Right lobe of liver (tissue), 6 donors: ENCODE results near the gene GMNN. TPM values are rescaled to one million over a fixed set of nuclear protein-coding genes. Genes with fewer than 3 reads are reported as not detected.

Experiments used
- ATAC-seq, 4 donors: fragments of 200-7000 bp; cut with Tn5 transposase; one replicate each; pipeline ENCODE4 v1.9.1; 2020; ENCODE audit warnings: mild to moderate bottlenecking in 4 of 4, moderate library complexity in 4 of 4
- DNase-seq, 3 donors: peaks; one replicate each; pipeline ENCODE4 v3.0.0-alpha.2; 2020
- H3K27ac ChIP-seq, 3 donors: fragments of 200-600 bp; one replicate each; pipeline ENCODE4 v1.8.0; 2022
- H3K27me3 ChIP-seq, 2 donors: fragments of 200-600 bp; one replicate each; pipeline ENCODE4 v1.8.0; 2022
- H3K36me3 ChIP-seq, 4 donors: fragments of 200-600 bp; sonication (generic) in 1 of 4; one replicate each; pipeline versions ENCODE4 v1.5.1 to v1.8.0; 2017 to 2022; ENCODE audit warnings: control low read depth in 1 of 4
- H3K4me1 ChIP-seq, 4 donors: fragments of 200-600 bp; sonication (generic) in 1 of 4; one replicate each; pipeline versions ENCODE4 v1.5.1 to v1.8.0; 2017 to 2022; ENCODE audit warnings: control low read depth in 1 of 4
- H3K4me3 ChIP-seq, 3 donors: fragments of 200-600 bp; one replicate each; pipeline ENCODE4 v1.8.0; 2022
- H3K9me3 ChIP-seq, 4 donors: fragments of 200-600 bp; sonication (generic) in 1 of 4; one replicate each; pipeline versions ENCODE4 v1.5.1 to v1.8.0; 2017 to 2022; ENCODE audit warnings: control low read depth in 1 of 4
- CTCF ChIP-seq, 4 donors: fragments of 200-600 bp in 3 of 4; fragments of 450-650 bp in 1 of 4; IDR thresholded peaks; one replicate each; pipeline versions ENCODE4 v1.5.1 to v1.8.0; 2016 to 2022; ENCODE audit warnings: antibody characterized with exemption in 4 of 4, mild to moderate bottlenecking in 2 of 4
- POLR2A ChIP-seq: fragments of 450-650 bp; IDR thresholded peaks from one replicate; pipeline ENCODE4 v1.6.1; 2017; ENCODE audit warnings: antibody characterized with exemption, mild to moderate bottlenecking
- WGBS: methylation state at CpG from one replicate; pipeline ENCODE4 v1.1.6; 2018; ENCODE audit warnings: low coverage, low lambda C conversion rate; ENCODE audit not compliant: insufficient coverage; ENCODE audit errors: missing lambda C conversion rate; 5-methylcytosine and 5-hydroxymethylcytosine counted together
- intact Hi-C, 2 donors: fragments of 100-400 bp; cut with DNase I; formaldehyde crosslinking; loops; one replicate each; pipeline versions ENCODE4 v1.11.2 to v1.14.1; 2022
- total RNA-seq, 6 experiments: library from RNA; depleted of rRNA in 2 of 6; stranded (reverse); fragments of >200 nt in 2 of 6; fragmentation: NEBNext Ultra II Directional in 3 of 6; extraction: Animal tissue kit (Norgen Biotek cat#: 25700) in 3 of 6; gene quantifications; one replicate each; pipeline versions ENCODE4 v1.1.0 to v1.2.4, GENCODE V29; 2016 to 2023
- donor health status: DM: no; HTN: yes; CAD: no.
- donor health status: DM: no; HTN: no; CAD: no.
- donor health status: DM: no; HTN: no; CAD: no.
- donor health status: DM: no; HTN: yes; CAD: no.
- donor health status: DM: no; HTN: yes; CAD: no.

Gene GMNN
- total RNA-seq, 6 experiments from 2014 or later = 7.7 to 19.0 (median 8.3) TPM

GRCh38 chr6:24827970-24828369 lies 53.2 kb downstream of the GMNN start:
- intact Hi-C loops = no loop called here
- no peak for DNase-seq
- Histone ChIP-seq H3K4me1 (no peaks in the 10 kb centered on the region), H3K27ac (no peak overlapping the region), H3K36me3 (peaks cover 0 to 8% (median under 1%) of the 10 kb centered on the region in 4 donors), H3K27me3 (no peaks in the 10 kb centered on the region), H3K9me3 (no peaks in the 10 kb centered on the region), H3K4me3 (no peak overlapping the region)
- TF ChIP-seq POLR2A (no peak), CTCF (IDR thresholded peaks at IDR 0.05) (no peak)
- no peak for ATAC-seq
- WGBS = 76% methylated on average over 7 of the region's 8 CpGs

- ATAC-seq = no peak
- no peaks in the 10 kb centered on the region for H3K9me3 ChIP-seq
- DNase-seq = no peak
- no peak overlapping the region for H3K4me3 ChIP-seq
- TF ChIP-seq POLR2A = no peak
- TF ChIP-seq CTCF (IDR thresholded peaks at IDR 0.05) = no peak
- intact Hi-C loops = no loop called here
- H3K36me3 ChIP-seq = peaks cover 0 to 5% (median 0%) of the 10 kb centered on the region in 4 donors
- no peaks in the 10 kb centered on the region for H3K4me1 ChIP-seq
- WGBS = 72% methylated on average over 3 of the region's 3 CpGs
- H3K27me3 ChIP-seq = no peaks in the 10 kb centered on the region
- H3K27ac ChIP-seq = no peak overlapping the region
These were observed 54.9 kb downstream of the GMNN start for GRCh38 chr6:24829657-24830056.

- no peaks in the 10 kb centered on the region for H3K36me3 ChIP-seq
- H3K9me3 ChIP-seq = no peaks in the 10 kb centered on the region
- WGBS = 65% methylated on average over 10 of the region's 10 CpGs
- DNase-seq (no peak), ATAC-seq (peak in 1 of 4 donors; percentile 24)
- H3K4me3 ChIP-seq = no peak overlapping the region
- no peaks in the 10 kb centered on the region for H3K4me1 ChIP-seq
- intact Hi-C loops = no loop called here
- no peak for TF ChIP-seq CTCF (IDR thresholded peaks at IDR 0.05)
- TF ChIP-seq POLR2A = no peak
- H3K27ac ChIP-seq = no peak overlapping the region
- H3K27me3 ChIP-seq = no peaks in the 10 kb centered on the region
These were observed 57.3 kb downstream of the GMNN start for GRCh38 chr6:24831771-24832716.

- Histone ChIP-seq H3K27me3 (no peaks in the 10 kb centered on the region), H3K27ac (no peak overlapping the region), H3K36me3 (no peaks in the 10 kb centered on the region), H3K9me3 (no peaks in the 10 kb centered on the region), H3K4me3 (no peak overlapping the region), H3K4me1 (no peaks in the 10 kb centered on the region)
- intact Hi-C loops = no loop called here
- DNase-seq = no peak
- no peak for TF ChIP-seq CTCF (IDR thresholded peaks at IDR 0.05)
- TF ChIP-seq POLR2A = no peak
- 100% methylated on average over 1 of the region's 1 CpG for WGBS
- no peak for ATAC-seq
These were observed 58.1 kb downstream of the GMNN start for GRCh38 chr6:24832794-24833193.
